Keratinocyte (primary cell): ENCODE data around the gene NUDT13. TPM values are rescaled to one million over a fixed set of nuclear protein-coding genes. Genes with fewer than 3 reads are reported as not detected.

Experiments
- DNase-seq: peaks from one replicate; pipeline ENCODE4 v3.0.0-alpha.2; 2011; ENCODE audit warnings: low read depth, missing footprints, low spot score
- FAIRE-seq: peaks from 2 replicates; lab custom pipeline; 2011; peaks lifted over from hg19 to GRCh38; lab: Jason Lieb, UNC
- H2AFZ ChIP-seq: 2 replicates; pipeline ENCODE4 v1.6.0; 2012; ENCODE audit warnings: low read length, control low read depth, inconsistent platforms; ENCODE audit not compliant: control insufficient read depth
- H3K27ac ChIP-seq: 2 replicates; pipeline ENCODE4 v1.5.1; 2011; ENCODE audit warnings: low read length; ENCODE audit not compliant: control insufficient read depth, insufficient read depth
- H3K27me3 ChIP-seq: 3 replicates; pipeline ENCODE4 v1.6.0; 2011; ENCODE audit warnings: low read length; ENCODE audit not compliant: control insufficient read depth, insufficient read depth; ENCODE audit errors: extremely low read depth
- H3K36me3 ChIP-seq, 2 experiments: 2 replicates in 1 of 2; 3 replicates in 1 of 2; pipeline ENCODE4 v1.5.1; 2011; ENCODE audit warnings: low read length in 2 of 2, mild to moderate bottlenecking in 1 of 2; ENCODE audit not compliant: control insufficient read depth in 2 of 2, insufficient read depth in 2 of 2; ENCODE audit errors: extremely low read depth in 1 of 2
- H3K4me1 ChIP-seq: 3 replicates; pipeline ENCODE4 v1.5.1; 2011; ENCODE audit warnings: low read length; ENCODE audit not compliant: control insufficient read depth, insufficient read depth; ENCODE audit errors: extremely low read depth
- H3K4me2 ChIP-seq: 3 replicates; pipeline ENCODE4 v1.6.0; 2011; ENCODE audit warnings: low read depth, low read length; ENCODE audit not compliant: control insufficient read depth, insufficient read depth; ENCODE audit errors: extremely low read depth
- H3K4me3 ChIP-seq, 3 experiments: fragments of 200-600 bp in 1 of 3; sonication (generic) in 1 of 3; 2 replicates in 2 of 3; 3 replicates in 1 of 3; pipeline ENCODE4 v1.5.1; 2011 to 2016; ENCODE audit warnings: low read length in 3 of 3, mild to moderate bottlenecking in 3 of 3, control low read depth in 2 of 3, inconsistent platforms in 1 of 3, low read depth in 1 of 3, mixed read lengths in 1 of 3, mixed run types in 1 of 3, moderate library complexity in 1 of 3; ENCODE audit not compliant: control insufficient read depth in 2 of 3, insufficient read depth in 2 of 3; ENCODE audit errors: extremely low read depth in 1 of 3
- H3K79me2 ChIP-seq: 2 replicates; pipeline ENCODE4 v1.6.0; 2012; ENCODE audit warnings: low read length; ENCODE audit not compliant: control insufficient read depth, insufficient read depth
- H3K9ac ChIP-seq: 3 replicates; pipeline ENCODE4 v1.6.0; 2011; ENCODE audit warnings: low read length; ENCODE audit not compliant: control insufficient read depth, insufficient read depth; ENCODE audit errors: extremely low read depth
- H3K9me1 ChIP-seq: 3 replicates; pipeline ENCODE4 v1.6.0; 2011; ENCODE audit warnings: low read length; ENCODE audit not compliant: control insufficient read depth, insufficient read depth; ENCODE audit errors: extremely low read depth
- H3K9me3 ChIP-seq: 2 replicates; pipeline ENCODE4 v1.5.1; 2012; ENCODE audit warnings: low read depth, low read length; ENCODE audit not compliant: control insufficient read depth
- H4K20me1 ChIP-seq: 3 replicates; pipeline ENCODE4 v1.6.0; 2011; ENCODE audit warnings: low read length; ENCODE audit not compliant: control insufficient read depth, insufficient read depth; ENCODE audit errors: extremely low read depth
- CTCF ChIP-seq, 3 experiments: IDR thresholded peaks in 1 of 3; conservative IDR thresholded peaks in 1 of 3; optimal IDR thresholded peaks in 1 of 3; 2 replicates in 2 of 3; 3 replicates in 1 of 3; pipeline versions ENCODE3 to v1.5.1; 2011; ENCODE audit warnings: low read length in 3 of 3, mild to moderate bottlenecking in 3 of 3, moderate library complexity in 2 of 3, control low read depth in 1 of 3, inconsistent platforms in 1 of 3; ENCODE audit not compliant: insufficient read depth in 2 of 3; ENCODE audit errors: extremely low read depth in 1 of 3
- EZH2 ChIP-seq: IDR thresholded peaks from one replicate; pipeline ENCODE4 v1.6.1; 2012; ENCODE audit warnings: inconsistent platforms, mild to moderate bottlenecking, low read length, moderate library complexity
- dilution Hi-C: fragments of 300-500 bp; cut with MboI; formaldehyde crosslinking; loops from one replicate; pipeline ENCODE4 v1.7.0; 2020; ENCODE audit warnings: low sequenced_read_pairs; ENCODE audit not compliant: extremely low pct_ligation_motif_present
- polyA plus RNA-seq, 5 experiments: library from polyadenylated mRNA; depleted of rRNA in 3 of 5; stranded (reverse) in 3 of 5; stranded (forward) in 1 of 5; unstranded in 1 of 5; fragments of >200 nt; gene quantifications; 1 replicate in 1 of 5; 2 replicates in 3 of 5; 3 replicates in 1 of 5; pipeline versions ENCODE4 v1.2.1 to v1.2.3, GENCODE V29; 2011 to 2012; ENCODE audit warnings: missing spikeins in 2 of 5, low read depth in 1 of 5, low replicate concordance in 1 of 5

The NUDT13 gene
- polyA plus RNA-seq, 1 donor (not counting 4 experiments of a cell fraction or from before 2014, with no cell fraction given) = 2.4 TPM

GRCh38 chr10:73161662-73162061 is 51.4 kb downstream of the NUDT13 start:
- no peak overlapping the region for H3K9ac ChIP-seq
- no peak overlapping the region for H3K4me3 ChIP-seq
- no peak overlapping the region for H3K27ac ChIP-seq
- FAIRE-seq (no peak), DNase-seq (no peak)
- H3K9me1 ChIP-seq = no peaks in the 10 kb centered on the region
- TF ChIP-seq CTCF (optimal IDR thresholded peaks at IDR 0.05 in 1 of 3, IDR thresholded peaks at IDR 0.05 in 1 of 3, conservative IDR thresholded peaks at IDR 0.05 in 1 of 3; ENCODE audit: extremely low read depth in 1 of 3, insufficient read depth in 2 of 3, low read length in 3 of 3) (no peak), EZH2 (no peak)
- H3K4me1 ChIP-seq = no peaks in the 10 kb centered on the region
- H3K9me3 ChIP-seq = no peaks in the 10 kb centered on the region
- H3K4me2 ChIP-seq = no peak overlapping the region
- dilution Hi-C loops = no loop called here
- H4K20me1 ChIP-seq = no peaks in the 10 kb centered on the region
- no peaks in the 10 kb centered on the region for H3K27me3 ChIP-seq
- H3K36me3 ChIP-seq = peaks cover 6 to 8% of the 10 kb centered on the region in 2 experiments
- no peak overlapping the region for H2AFZ ChIP-seq
- H3K79me2 ChIP-seq = peaks cover 50% of the 10 kb centered on the region

GRCh38 chr10:73163096-73163495 is 52.8 kb downstream of the NUDT13 start:
- Histone ChIP-seq H3K36me3 (peaks cover 6 to 8% of the 10 kb centered on the region in 2 experiments), H3K4me1 (no peaks in the 10 kb centered on the region), H3K4me3 (no peak overlapping the region), H2AFZ (no peak overlapping the region), H3K79me2 (peaks cover 61% of the 10 kb centered on the region), H3K9ac (no peak overlapping the region), H3K9me1 (no peaks in the 10 kb centered on the region), H3K4me2 (no peak overlapping the region), H3K27ac (no peak overlapping the region), H3K9me3 (no peaks in the 10 kb centered on the region), H3K27me3 (no peaks in the 10 kb centered on the region), H4K20me1 (no peaks in the 10 kb centered on the region)
- DNase-seq (no peak), FAIRE-seq (no peak)
- dilution Hi-C loops = no loop called here
- no peak for TF ChIP-seq CTCF (optimal IDR thresholded peaks at IDR 0.05 in 1 of 3, IDR thresholded peaks at IDR 0.05 in 1 of 3, conservative IDR thresholded peaks at IDR 0.05 in 1 of 3; ENCODE audit: extremely low read depth in 1 of 3, insufficient read depth in 2 of 3, low read length in 3 of 3)
